Hematopoietic multipotent progenitor cell (in vitro differentiated cells): ENCODE data around the gene ROBO1. TPM values are rescaled to one million over a fixed set of nuclear protein-coding genes. Genes with fewer than 3 reads are reported as not detected.
"Not testable (repeated sequence)": the region's sequence is repeated elsewhere in the genome, so short reads cannot be mapped to it uniquely, and the experiment has no call there.

Experiments used
- DNase-seq, 3 donors: peaks; one replicate each; pipeline ENCODE4 v3.0.0-alpha.2; 2011 to 2015; ENCODE audit warnings: low read depth in 2 of 3, low spot score in 2 of 3
- total RNA-seq: library from RNA; depleted of rRNA; stranded (reverse); fragments of >200 nt; gene quantifications from one replicate; pipeline ENCODE4 v1.2.3, GENCODE V29; 2012

The ROBO1 gene
- total RNA-seq, 1 donor: 3.2 TPM

DNA sequence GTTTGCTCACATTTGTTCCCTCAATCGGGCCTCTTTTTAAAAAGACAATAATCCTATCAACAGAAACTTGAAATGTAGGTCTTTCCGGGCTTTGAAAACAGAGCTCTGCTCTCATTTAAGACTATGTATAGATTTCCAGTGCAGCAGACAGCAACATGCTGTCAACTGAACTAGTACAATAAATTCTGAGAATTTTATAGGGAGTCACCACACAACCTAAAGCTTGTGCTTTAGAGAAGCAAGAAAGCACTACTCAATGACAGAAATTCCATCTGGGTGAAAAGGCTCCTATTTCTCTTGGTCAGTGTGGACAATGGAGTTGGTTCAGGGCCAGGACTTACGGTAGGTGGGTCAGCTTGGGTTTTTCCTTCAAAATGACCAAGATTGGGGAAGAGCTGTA, 583.5 kb downstream of the ROBO1 start:
- no peak for DNase-seq

DNA sequence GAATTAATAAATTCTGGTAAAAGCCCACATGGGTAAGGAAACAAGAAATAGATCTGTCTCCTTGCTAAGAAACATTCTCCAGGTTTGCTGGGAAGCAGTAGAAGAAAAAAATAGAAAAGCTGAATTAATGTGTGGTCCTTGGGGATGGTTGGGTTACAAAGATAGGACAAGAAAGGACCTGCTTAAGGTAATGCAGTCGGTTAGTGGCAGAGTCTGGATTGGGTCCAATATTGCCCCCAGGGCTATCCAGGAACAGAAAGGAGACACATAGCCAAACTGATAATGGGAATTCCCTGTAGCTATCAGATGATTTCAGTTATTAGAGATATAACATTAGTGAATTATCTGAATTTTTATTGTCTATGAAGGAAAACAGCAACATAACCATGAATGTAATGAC, 584.3 kb downstream of the ROBO1 start:
- DNase-seq: no peak

DNA sequence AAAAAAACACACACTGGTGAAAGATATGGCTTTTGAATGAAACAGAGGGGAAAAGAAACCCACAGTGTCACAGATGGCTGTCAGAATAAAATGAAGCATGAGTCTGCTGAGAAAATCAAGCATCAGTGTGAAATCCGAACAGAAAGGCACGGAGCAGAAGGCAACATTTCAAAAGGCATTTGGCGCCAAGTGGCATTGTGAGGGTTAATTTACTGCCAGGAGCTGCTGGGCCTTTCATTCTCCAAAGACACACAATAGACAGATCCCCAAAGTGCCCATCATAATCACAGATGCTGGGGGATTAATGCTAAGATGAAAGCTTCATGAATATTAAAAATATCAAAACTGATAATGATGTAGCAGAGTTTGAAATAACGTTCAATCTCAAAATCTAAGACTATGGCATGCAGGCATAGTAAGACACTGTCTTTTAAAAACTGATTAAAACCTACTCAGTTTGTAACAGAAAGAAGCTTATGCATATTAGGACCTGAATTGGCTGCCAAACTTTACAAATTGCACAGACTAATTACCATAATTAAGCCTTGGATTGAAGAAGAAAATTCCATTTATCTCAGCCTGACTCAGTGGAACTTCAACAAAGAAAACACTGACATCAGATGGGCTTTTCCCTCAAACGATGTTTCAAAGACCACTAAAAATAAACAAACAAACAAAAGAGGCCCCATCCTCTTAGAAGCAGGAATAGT, 589.2 kb downstream of the ROBO1 start:
- no peak for DNase-seq

DNA sequence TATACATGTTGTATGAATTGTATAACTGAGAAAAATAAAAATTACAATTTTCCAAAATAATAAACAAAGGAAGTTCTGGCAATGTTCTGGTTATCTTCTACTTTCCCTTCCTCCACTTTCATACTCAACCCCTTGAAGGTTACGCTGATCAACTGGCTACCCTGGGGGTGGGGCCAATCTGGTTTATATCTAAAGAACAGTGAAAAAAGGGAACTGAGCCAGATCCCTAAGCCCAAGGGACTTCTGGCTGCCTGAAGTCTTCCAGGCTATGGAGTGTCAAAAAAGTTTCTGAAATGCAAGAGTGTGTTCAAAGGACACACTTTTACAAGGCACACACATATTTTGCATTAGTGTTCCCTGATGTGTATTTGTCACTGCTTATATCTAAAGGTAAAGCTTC, 591.9 kb downstream of the ROBO1 start:
- no peak for DNase-seq

DNA sequence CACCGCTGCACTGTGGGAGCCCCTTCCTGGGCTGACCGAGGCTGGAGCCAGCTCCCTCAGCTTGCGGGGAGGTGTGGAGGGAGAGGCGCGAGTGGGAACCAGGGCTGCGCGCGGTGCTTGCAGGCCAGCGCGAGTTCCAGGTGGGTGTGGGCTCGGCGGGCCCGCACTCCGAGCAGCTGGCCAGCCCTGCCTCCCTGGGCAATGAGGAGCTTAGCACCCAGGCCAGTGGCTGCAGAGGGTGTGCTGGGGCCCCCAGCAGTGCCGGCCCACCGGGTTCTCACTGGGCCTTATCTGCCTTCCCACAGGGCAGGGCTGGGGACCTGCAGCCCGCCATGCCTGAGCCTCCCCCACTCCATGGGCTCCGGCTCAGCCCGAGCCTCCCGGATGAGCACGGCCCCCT, 594.5 kb downstream of the ROBO1 start:
- DNase-seq: not testable (repeated sequence)

DNA sequence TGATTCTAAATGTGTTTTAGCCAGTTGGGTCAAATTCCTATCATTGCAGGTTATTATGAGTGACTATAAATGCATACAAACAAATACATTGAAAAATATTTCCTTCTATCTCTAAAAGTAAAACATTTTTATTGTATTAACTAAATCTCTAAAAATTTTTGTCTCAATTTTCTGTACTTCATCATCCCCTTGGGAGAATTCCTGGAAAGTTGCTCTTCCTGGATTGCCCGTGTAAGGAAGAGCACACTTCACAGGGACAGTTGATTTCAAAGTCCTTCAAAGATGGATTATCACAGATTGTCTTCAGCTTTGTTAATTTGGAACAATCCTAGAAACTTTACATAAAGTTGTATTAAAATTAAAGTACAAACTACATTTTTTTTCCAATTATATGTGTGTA, 595.6 kb downstream of the ROBO1 start:
- no peak for DNase-seq

DNA sequence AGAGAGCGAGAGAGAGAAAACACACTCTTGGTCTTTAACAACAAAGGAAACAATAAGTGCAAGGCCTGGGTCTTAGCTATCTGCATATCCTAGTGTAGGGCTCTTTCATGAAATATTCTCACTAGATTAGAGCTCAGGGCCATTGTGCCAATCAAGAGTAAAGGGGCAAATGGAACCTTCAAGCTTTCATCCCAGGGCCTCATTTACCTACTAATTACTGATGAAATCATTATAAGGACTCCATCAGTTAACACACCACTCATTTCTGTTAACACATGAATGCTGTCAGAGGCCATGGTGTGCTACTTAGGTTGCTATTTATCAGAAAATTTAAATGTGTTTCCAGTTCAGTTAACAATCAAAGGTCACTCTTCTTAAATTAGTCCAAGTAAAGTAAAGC, 597.8 kb downstream of the ROBO1 start:
- DNase-seq: no peak

DNA sequence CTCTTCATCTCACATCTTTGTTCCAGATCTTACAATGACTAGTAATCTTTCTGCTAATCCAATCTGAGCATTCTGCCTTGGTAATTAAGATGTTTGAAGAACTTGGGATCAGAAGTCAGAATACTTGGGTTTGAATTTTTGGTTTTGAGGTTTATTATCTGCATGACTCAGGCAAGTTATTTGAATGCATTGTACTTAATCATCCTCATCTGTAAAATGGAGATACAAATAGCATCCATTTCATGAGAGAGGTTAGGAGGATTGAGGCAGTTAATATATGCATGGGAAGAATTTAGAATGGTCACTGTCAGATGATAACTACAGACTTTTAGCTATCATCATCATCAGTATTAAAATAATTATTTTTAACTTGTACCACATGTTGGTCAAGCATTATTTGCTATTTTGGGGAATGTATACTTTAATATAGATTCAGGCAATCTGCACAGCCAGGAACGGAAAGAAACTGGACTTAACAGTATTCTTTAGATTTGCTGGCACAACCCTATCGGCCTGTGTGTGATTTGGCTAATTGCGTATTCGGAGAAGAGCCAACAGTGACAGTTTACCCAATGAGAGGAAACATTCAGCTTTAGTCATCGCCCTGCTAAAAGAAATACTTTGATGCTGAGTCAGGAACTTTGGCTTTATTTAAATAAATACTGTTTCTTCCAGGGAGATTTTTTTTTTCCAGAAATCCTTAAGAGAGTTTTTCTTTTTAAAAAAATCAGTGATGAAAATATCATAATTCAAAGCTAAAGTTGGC, 600.0 kb downstream of the ROBO1 start:
- DNase-seq: no peak

DNA sequence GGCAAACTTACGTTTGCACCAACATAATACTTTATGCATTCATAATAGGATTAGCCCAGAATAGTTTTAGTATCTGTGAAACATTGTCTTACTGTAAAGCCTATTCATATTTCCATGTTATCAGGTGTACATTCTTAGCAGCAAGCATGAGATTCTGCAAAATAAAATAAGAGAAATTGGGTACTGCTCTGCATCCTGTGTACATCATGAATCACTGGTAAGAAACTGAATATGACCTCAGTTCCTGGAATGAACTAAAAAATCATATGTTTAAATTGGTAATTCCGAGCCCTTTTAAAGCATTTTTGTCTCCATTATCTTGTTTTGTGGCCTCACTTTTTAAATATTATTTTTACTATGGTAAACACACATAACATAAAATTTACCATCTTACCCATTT, 605.1 kb downstream of the ROBO1 start:
- DNase-seq: no peak

DNA sequence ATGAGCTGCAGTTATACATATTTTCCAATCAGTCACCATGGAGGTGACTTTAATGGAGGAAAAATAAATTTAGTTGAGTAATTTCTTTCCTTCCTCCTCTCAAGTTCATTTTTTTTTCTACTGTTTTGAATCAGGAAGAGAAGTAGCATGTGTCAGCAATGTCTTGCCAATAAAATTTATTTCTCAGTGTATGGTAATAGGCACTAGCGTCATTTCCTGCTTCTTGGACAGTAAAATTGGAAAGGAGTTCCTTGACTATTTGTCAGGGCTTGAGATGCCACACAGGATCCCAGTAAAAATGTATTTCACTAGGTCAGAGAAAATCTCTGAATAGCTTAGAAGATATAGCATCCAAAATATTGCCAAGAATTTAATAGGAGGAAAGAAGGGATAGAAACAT, 605.9 kb downstream of the ROBO1 start:
- no peak for DNase-seq

DNA sequence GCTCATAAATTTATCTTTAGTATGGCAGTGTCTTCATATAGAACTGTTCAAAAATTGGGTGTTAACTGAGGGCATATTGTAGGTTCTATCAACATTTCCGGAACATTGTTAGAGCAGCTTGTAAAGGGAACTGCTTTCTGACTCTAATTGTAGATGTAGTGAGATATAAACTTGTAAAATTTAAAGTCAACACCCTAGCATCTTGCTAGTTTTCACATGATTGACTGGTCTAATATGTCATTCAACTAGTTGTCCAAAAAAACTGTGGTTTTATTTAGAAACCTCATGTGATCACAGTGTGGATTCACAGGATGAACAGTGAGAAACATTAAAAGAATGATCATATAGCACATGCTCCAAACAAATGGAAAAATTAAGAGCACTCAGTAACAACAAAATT, 607.4 kb downstream of the ROBO1 start:
- no peak for DNase-seq

DNA sequence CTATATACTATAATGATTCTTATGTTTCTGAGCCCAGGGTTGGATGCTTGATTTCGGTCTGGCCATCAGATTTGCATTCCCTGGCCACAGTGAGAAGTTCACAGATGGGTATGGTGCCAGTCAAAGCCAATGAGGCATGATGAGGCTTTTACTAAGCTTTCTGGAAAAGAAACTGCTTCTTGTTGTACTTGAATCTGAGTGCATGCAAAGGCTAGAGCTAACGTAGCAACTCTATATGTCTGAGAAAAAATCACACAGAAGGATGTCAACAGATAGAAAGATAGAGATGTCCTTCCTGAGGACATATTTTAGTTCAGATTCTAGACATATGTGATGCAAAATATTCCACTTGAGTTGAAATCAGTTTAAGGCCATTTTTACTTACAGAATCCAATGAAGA, 608.1 kb downstream of the ROBO1 start:
- no peak for DNase-seq

DNA sequence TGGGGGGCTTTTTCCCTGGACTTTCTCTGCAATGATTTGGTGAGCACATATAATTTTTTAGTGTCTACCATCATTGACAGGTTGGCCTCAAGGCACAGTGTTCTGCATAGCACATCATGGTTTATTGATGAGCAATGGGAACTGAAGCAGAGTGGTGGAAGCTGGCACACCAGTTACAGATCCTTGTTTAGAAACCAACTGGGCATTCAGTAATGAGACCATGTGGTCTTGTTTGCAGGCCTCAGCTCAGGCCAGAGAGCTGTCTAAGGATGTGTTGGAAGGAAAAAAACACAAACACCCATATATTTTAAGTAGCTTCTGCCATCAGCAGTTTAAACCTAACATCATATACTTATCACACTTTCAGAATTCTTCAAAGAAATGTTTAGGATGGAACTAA, 610.6 kb downstream of the ROBO1 start:
- DNase-seq: no peak

DNA sequence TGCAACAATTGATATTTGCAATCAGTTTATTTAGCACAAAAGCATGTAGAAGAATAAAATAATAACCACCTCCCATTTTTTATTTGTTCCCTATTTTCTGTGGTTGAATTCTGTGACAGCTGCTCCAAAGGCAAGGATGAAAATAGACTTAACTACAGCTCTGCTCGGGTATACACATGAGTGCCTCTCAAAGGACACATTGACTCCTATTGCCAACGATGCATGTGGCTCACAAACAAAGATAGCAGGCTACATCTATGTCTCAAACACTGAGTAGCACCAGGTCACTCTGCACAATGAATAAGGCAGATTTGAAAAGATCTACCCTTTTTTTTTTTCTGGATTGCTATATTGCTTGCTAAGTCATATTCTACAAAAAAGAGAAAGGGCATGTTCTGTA, 612.9 kb downstream of the ROBO1 start:
- DNase-seq: no peak

DNA sequence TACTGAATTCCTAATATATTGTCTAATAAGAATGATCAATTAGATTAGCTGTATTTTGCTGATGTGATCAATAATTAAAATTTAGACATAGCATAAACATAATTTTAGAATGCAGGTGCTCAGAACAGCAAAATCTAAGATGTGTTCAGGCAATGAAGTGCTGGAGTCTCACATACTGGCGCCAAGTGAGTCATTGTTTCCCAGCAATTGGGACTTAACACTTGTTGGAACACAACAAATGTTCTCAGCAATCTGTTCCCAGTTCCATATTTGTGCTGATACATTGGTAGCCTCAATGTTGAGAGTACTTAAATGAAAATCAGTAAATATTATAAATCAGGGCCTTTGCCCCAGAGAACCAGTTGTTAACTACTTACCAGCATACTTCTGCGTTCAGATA, 619.0 kb downstream of the ROBO1 start:
- no peak for DNase-seq

DNA sequence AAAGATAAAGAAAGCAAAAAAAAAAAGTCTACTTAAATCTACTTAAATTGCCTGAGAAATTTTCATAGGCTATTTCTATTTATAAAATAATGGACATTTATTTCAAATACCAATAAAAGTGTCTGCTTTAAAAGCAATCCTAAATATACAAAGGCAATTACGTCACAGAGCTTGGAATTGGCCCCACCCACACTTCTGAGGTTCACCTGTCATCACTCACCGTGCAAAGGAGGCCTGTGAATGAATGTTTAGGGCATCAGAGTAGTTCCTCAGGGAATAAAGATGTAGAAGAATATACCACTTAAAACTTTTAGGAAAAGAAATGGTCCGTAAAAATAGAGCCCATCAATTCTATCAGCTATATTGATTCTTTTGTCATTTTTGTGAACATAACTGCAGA, 621.8 kb downstream of the ROBO1 start:
- DNase-seq: no peak

DNA sequence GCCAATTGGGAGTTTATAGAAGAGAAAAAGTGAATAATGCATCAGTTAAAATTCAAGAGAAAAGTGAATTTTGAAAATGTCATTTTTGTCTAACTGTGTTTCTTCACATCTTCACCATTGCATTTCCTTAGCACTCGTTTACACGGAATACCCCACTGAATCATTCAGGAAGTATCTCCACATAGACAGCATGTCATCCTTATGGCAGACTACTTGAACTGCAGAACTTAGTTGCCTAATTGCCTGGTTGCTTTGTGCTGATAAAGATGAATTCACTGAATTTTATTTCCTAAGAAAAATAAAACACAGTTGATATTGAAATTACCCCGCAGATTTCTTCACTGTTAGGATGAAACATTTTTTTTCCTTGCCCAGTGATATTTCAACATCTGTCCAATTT, 627.1 kb downstream of the ROBO1 start:
- no peak for DNase-seq

DNA sequence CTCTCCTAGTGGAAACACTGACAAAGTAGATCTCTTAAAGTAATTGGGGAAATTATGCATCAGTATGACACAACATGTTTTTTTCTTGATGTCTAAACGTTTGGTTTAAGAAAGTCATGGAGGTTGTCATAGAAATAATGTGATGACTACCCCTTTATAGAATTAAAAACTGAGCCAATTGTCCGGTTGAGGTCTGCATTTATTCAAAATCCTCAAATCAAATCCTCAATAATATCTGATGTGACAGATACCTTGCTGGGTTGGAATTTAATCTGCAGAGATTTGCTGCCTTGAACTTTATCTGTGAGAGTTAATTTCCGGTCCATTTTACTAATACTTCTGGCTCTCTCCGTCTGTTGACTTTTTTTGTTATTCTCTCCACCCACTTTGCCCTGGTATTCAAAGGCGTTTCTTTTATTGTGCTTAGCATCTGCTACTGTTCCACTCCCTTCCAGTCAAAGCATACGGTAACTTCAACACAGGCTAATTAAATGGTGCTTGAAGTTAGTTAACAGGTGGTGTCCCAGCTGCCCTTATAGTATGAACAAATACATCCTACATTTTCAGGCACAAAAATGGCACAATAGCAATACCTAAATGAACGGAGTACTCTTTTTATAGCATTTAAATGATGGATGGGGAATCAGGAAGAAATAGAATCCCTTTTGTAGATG, 628.3 kb downstream of the ROBO1 start:
- DNase-seq: no peak

DNA sequence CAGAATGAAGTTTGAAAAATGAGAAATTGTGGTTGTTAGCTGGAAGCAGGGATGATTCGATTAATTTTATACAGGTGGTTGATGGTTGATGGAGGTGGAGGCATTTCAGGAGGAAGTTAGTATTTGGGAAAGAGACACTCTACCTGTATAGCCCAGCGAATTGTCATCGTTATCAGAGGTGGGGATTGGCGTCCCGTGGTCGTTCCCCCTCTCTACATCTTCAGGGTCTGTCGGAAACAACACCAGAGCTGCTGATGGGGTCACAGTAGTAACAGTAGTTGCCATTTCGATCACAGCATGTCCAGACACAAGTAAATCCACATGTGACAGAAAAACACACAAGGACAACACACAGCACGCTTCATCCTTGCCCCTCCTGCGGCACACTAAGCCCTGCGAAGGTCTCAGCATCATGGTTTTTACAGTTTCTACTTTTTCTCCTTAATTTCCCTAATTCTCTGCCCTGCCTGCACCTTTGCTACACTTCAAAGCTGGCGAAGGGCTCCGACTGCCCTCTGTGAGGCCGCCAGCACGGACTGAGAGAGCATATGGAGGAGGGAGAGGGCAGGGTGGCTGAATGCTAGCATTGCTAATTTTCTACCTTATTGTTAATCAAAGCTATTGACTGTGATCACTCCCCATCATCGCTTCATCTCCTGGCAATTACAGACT, 642.3 kb downstream of the ROBO1 start:
- DNase-seq: no peak

DNA sequence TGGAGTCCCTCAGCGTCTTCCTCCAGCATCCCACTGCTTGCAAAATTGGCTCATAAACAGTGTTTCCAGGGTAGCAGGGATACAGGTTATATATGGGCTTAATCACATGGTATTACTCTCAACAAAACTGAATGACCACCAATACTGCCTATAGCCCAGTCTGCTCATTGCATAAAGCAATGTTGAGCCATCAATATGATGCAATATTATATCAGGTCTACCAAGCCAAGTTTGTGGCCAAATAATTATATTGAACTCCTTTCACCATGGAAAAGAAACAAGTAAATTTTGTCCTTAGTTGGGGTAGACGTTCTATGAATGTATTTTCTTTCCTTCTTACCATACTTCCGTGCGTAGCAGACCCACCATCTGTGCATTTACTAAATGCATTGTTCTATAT, 652.3 kb downstream of the ROBO1 start:
- DNase-seq: no peak

DNA sequence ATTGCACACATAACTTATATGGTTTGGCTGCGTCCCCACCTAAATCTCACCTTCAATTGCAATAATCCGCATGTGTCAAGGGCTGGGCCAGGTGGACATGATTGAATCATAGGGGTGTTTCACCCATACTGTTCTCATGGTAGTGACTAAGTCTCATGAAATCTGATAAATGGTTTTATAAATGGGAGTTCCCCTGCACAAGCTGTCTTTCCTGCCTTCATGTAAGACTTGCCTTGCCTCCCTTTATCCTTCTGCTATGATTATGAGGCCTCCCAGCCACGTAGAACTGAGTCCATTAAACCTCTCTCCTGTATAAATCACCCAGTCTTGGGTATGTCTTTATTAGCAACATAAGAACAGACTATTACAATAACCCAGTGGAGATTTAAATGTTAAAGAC, 653.9 kb downstream of the ROBO1 start:
- no peak for DNase-seq
